NCI-H82 treated with DMSO at 0.1 percent for 48 hours (cell line): Measurements from ENCODE around the gene LDB1.

Experiments
- DNase-seq: peaks from one replicate; lab custom pipeline; 2025; ENCODE audit not compliant: unreplicated experiment; lab: John Stamatoyannopoulos, UW

The LDB1 gene

DNA sequence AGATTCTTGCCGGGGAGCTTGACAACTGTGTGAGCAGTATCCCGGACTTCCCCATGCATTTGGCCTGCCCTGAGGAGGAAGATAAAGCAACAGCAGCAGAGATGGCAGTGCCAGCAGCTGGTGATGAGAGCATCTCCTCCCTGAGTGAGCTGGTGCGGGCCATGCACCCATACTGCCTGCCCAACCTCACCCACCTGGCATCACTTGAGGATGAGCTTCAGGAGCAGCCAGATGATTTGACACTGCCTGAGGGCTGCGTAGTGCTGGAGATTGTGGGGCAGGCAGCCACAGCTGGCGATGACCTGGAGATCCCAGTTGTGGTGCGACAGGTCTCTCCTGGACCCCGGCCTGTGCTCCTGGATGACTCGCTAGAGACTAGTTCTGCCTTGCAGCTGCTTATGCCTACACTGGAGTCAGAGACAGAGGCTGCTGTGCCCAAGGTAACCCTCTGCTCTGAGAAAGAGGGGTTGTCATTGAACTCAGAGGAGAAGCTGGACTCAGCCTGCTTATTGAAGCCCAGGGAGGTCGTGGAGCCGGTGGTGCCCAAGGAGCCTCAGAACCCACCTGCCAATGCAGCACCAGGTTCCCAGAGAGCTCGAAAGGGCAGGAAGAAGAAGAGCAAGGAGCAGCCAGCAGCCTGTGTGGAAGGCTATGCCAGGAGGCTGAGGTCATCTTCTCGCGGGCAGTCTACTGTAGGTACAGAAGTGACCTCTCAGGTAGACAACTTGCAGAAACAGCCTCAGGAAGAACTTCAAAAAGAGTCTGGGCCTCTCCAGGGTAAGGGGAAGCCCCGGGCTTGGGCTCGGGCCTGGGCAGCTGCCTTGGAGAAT lies 19.3 kb upstream of the LDB1 start:
- DNase-seq = no peak

DNA sequence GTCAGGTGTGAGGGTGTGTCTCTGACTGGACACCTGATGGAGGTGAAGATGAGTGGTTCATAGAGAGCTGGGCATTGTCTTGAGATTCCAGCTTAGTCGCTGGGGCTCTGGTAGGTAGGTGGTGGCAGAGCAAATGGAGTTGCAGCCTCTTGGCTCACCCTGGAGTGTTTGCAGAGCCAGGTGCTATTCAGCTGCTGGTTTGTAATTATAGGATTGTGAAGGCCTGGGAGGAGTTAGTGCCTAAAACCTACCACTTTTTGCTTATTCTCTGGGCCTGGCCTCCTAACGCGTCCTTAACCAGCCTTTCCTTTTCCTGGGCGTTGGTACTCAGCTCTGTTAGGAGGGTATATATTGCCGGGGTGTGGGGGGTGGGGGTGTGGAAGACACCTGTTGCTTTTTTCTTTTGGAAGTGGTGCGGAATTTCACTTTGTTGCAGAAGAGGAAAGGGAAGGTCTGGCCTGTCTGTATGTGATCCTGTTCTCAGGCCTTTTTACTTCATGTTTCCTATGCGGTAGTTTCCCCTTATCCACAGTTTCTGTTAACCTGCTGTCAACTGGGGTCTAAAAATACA lies 15.9 kb upstream of the LDB1 start:
- no peak for DNase-seq

DNA sequence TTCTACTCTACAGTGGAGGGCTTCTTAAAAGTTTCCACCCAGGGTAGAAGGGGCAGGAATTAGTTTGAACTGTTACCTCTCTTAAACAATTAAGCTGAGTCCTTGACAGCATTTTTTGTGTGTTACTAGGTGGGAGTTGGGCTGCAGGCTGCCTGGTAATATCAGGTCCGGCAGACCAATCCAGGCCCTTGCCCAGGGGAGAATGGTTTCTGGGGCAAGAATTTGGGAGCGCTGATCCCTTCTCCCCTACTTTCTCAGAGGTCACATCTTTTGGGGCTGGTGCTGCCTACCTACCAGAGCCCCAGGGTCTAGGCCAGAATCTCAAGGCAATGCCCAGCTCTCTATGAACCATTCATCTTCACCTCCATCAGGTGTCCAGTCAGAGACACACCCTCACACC lies 14.2 kb upstream of the LDB1 start:
- DNase-seq = no peak

DNA sequence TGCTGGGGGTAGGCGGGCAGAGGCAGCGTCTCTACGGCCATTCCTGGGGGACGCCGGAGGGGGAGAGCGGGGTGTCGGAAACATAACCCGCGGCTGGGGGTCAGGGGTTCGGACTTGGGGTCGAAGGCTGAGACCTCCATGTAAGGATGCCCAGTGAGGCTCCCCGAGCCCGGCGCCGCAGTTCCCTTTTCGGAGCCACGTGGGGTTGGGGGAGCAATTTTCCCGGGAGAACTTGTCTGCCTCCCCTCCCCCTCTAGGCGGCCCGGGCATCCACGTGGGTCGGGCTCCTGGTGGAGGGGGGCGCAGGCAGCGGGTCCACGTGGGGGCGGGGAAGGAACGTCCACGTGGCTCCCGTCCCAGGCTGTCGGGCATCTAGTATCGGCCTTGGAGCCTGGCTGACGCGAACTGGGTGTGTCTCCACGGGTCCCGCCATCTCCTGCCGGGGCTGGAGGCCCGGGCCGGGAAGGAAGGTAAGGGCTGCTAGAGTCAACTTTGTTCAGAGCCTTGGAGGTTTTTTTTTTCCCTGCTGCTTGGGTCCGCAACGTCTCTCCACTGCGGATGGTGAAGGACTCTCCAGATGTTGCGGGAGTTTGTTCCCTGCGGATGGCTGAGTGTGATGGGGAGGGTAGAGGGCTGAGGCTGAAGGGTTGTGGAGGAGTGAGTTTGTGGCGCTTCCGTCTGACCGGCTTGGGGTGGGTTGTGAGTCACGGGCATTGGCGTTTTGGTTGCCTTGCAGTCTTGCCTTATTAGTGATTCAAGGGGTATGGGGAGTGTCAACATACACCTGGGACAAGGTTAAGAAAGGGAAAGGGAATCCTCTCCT lies 13.4 kb upstream of the LDB1 start:
- DNase-seq = peak; percentile 23

DNA sequence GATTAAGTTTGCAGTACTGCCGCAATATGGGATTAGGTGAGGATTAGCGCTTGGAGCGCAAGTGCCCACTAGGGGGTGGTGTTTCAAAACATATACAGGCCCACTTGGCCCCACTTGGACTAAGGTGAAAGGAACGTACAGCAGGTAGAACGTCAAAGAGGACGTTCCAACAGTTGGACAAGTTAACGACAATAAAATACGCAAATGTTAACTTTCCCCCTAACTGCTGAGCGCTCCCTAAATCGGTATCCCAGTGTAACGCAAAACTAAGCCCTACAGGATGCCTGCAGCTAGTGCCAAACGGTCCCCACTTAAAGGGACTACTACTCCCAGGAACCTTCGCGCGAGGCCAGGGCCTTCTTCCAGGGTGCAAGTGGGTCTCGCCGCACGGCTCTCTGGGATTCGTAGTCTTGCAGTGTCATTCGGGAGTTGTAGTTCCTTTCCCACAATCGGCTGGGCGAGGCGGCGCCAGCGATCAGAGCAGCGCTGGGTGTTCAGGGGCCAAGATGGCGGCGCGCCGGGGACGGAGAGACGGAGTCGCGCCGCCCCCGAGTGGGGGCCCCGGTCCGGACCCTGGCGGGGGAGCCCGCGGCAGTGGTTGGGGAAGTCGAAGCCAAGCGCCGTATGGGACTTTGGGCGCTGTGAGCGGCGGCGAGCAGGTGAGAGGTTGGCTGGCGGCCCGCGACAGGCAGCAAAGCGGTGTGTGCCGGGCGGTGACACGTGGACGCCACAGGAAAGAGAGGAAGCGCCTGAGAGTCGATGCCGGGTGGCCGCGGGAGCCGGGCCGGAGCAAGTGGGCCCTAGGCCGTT lies 12.6 kb upstream of the LDB1 start, which contains the start of gene PPRC1:
Gene PPRC1, plus strand, starts transcription at position 478 of the 810 bp plus-strand sequence. Its CDS starts 29 bp downstream, at position 507.
- DNase-seq = peak; percentile 96

DNA sequence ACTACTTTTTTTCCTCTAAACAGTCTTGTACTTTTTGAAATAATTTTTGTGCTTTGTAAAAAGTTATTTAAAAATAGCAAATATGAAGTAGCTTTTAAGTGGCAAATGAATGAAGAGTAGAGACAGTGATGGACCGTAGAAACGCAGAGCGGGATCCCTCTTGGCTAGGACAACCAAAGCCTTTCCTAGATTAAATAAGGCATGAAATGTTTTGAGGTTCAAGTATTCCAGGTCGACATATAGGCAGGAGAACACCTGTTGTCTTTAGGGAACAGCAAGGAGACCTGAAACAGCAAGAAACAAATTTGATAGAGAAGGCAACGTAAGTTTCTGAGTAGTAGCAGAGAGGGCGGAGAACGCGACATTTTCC lies 12.0 kb upstream of the LDB1 start:
- no peak for DNase-seq

DNA sequence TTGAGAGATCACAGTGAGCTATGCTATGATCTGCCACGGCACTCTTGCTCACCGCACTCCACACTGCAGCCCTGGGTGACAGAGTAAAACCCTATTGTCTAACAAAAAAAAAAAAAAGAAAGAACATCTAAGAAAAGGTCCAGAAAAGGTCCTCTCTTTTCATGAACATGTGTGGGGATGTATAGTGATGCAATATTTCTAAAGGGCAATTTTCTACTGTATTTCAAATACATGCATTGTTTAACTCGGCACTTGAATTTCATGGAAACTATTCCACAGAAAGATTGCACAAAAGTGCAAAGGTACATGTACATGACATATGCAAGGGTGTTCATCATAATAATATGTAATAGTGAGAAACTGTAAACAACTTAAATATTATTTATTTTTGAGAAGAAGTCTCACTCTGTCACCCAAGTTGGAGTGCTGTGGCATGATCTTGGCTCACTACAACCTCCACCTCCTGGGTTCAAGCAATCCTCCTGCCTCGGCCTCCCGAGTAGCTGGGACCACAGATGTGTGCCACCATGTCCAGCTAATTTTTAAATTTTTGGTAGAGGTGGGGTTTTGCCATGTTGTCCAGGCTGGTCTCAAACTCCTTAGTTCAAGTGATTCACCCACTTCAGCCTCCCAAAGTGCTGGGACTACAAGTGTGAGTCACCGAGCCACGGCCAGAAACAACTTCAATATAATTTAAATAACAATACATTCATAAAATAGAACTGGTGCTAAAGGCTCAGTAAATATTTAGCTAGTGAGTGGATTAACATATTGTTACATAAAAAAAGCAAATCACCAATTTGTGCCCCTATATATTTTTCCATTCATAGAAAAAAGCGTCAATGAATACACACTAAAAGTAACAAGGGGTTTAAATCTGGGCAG lies 11.4 kb upstream of the LDB1 start:
- no peak for DNase-seq

DNA sequence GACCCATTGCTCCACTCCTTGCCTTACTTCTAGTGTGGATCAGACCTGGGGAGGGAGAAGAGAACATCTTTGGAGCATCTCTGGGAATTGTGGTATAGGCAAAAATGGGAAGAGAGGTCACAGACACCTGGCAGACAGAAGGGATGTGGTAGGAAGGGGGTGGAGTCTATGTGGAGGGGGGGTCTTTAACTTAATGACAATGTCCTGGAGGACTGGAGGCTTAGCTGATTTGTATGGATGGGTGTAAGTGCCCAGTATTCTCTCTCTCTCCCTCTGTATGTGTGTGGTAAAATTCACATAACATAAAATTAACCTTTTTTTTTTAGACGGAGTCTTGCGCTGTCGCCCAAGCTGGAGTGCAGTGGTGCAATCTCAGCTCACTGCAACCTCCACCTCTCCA lies 3.1 kb upstream of the LDB1 start:
- DNase-seq = no peak

DNA sequence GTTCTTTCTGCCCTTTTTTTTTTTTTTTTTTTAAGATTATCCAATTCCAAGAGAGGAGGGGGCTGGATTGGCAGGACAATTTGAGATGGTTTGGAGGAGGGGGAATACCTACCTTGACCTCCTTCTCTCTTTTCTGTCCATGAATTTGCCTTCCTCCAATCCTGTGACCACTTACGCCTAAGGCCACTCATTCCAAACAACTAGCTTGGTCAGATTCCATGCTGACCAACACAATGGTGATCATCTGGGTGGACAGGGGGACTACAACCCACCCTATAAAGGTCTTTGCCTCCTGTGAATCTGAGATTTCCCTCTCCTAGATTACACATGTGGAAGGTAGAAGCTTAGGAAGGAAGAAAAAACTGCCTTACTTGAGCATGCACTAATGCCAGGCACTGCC lies 2.3 kb upstream of the LDB1 start:
- DNase-seq = no peak

DNA sequence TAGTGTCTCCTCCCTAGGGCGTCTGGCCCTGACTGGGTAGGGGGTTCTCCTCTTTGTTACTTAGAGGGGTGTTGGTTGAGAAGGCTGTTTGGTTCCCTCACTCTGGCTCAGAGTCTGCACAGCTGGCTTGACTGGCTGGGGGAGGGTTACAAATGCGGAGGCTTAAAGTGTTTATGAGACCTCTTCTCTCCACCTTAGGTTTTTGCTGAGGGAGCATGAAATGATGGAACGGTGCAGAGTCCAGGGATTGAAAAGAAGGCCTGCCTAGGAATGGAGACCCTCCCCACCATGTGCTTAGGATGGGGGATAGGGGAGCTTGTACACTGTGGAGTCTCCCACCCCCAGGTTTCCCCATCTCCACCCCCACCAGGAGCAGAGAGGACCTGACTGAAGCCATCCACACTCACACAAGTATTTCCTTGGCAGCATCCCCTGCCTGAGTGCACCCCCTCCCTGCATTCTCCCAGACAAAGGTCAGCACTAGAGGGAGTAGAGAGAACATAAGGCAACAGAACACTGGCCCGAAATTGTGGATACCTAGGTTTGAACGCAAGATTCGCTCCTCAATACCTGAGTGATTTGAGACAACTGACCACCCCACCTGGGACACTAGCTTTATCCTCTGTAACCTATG lies 1.7 kb upstream of the LDB1 start:
- DNase-seq = peak; percentile 81

DNA sequence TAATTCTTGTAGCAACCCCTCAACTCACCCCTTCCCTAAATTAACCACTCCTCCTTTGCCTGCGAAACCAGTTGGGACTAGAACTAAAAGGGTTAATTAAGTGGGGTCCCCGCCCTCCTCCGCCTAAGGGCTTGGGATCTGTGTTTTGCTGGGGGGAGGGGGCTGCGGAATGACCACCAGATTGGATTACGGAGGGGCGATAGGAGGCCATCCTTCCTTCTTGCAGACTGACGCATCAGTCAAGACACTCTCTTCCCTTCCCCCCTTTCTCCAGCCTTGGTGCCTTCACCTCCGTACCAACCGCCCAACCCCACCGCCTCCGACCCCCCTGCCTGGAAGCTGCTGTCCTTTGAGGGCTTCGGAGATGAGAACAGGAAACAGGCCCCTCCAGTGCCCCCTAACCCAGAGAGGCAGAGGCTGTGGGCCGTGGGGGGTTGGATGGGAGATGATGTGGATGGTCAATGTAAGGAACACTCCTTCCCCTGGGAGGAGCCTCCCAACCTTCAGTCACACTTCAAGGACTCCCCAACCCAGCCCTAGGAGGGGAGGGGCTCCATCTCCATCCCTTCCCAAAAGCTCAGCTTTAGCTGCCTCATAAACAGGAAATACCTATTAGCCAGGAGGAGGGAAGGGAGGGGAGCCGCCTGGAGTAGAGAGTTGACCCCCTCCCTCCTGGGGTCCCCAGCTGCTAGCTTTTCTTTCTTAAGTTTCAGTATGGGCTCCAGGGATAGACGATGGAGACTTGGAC lies 997 bp upstream of the LDB1 start:
- DNase-seq = peak; percentile 81

DNA sequence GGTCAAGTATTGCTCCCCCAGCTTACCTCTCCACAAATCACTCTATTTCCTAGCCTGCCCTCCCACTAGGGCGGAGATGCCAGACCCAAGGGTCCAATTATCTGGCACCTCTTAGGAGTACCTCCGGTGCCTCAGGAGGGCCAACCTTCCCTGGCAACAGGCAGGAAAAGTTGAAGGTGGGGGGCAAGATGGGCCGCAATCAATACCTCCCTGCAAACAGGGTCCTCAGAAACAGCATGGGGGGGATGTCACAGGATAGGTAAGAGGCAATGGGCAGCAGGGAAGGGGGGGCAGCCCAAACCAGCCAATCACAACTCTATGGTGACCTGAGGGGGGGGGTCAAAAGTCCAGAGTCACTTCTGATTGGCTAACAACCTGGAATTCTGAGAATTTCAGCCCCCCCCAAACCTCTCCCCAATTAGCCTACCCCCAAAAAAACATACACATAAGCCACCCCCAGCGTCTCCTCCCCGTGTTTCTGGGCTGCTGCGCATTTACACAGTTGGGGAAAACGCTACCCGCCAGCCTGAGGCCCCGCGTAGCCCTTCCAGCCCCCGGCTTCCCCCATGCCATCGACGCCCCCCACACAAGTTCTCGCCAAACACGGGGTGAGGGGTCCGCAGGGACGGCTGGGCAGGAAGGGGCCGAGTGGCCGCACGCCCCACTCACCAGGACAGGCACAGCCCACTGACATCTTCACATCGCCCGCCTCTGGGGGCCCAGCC lies 589 bp downstream of the LDB1 start:
- peak; percentile 32 for DNase-seq

DNA sequence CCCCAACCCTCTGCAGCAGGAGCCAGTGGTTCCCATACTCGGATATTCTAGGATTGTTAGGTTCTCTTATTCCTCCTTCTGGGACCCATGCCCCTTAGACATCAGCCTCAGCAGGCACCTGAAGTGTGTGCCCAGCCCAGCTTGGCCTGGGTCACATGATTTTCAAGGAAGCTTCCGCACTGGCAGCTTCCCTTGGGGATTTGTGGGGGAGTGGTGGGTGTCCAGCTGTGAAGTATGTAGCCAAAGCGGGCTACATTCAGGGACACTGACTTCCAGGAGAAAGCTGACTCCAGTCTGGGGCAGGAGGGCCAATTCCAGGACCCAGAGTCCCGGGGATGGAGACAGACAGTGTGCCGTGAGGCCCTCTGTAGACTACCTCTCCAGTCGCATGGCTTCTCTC lies 1.3 kb downstream of the LDB1 start:
- peak; percentile 16 for DNase-seq

DNA sequence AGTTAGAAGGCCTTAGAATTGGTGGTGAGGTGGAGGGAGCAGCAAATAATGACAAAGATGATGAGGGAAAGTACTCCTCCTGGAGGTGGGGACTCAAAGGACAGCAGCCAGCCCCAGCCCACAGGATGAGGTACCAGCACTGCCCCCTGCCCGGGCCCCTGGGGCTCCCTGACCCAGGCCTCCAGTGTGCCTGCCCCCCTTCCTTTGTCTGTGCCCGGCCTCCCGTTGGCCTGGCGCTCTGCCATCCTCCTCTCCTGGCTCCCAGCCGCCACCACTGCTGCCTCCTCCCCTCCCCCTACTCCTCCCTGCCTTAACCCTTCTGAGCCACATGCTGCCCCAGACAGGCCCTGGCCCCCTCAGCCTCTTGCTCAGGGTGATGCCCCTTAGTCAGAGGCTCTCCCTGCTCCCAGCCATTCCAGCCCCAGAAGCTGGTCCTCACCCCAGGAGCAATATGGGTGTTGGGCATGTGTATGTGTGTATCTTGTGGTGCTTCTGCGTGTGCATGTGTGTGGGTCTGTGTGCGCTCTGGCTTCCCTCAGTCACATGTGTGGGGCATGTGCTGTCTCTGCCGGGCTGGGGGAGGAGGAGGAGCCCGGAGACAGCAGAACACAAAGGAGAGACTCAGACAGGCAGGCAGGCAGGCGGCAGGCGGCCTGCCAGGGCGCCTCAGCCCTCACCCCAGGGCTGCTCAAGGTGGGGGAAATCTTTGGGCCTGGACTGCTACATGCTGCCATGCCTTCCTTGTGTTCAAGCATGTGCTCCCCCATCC lies 2.6 kb downstream of the LDB1 start:
- peak; percentile 34 for DNase-seq

DNA sequence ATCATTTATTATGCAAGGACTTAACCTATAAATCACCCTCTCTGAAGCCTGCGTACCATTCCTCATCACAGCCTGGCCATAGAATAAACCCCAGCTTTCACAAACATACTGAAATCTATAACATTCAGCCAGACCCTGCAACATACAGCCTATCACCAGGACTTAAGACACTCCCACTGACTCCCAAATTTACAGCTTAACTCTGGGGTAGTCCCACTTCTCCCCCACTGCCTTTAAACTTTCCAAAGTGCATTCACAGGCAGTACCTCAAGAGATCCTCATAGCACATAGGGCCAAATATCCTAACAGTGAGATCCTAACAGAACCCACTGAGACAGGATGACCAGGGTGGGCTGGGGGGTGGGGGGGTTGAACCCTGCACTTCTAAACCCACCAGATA lies 3.5 kb downstream of the LDB1 start:
- DNase-seq = no peak

DNA sequence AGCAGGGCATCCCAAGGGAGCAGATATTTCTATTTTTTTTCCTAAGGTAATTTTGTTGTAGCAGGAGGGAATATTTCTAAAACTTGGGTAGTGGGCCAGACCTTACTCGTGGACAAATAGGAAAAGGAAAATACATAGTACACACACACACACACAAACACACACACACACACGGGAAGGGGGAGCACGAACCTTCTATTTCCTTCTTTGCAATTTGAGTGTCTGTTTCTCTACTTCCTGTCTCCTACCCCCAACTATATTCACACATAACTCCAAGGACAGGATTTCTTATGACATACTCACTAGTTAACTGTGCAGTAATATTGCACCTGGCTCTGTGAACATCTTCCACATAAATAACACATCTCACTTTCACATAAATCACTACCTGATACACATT lies 4.4 kb downstream of the LDB1 start:
- no peak for DNase-seq

DNA sequence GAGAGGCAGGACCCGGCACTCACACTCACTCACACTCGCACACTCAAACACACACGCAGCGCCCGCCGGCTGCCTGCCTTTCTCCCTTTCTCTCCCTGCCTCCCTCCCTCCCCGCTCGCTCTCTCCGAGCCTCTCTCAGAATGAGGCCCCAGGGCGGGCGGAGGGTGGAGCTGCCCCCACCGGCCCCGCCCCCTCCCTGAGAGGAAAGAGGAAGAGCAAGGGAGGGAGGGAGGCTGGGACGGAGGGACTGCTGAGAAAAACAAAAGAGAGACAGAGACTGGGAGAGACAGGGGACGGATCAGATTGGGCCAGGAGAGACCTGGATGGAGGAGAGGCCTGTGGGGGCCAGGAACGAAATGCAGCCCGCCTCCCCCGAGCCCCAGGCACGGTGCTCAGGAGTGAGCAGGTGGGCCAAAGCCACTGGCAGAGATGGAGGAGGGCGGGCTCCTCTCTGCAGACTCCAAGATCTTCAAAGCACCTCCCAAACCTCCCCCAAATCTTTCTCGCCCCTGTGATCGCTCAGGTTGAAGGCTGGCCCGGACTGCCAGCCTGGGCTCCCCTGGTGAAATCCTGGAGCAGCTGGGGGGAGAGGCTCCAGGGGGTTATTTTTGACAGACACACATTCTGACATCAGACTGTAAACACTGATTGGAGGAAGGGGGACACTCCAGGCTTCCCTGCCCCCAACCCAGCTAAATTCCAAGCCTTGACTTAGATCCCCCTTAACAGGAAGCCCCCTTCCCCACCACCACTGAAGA lies 5.1 kb downstream of the LDB1 start:
- DNase-seq = peak; percentile 47
